Hepatocyte (in vitro differentiated cells): ENCODE results near the gene EDN1.

Source experiments
- CTCF ChIP-seq: fragments of 200-600 bp; sonication (generic); IDR thresholded peaks from 2 replicates; pipeline ENCODE4 v1.5.1; 2016; ENCODE audit warnings: antibody characterized with exemption, mild to moderate bottlenecking; ENCODE audit not compliant: poor library complexity
- EZH2 ChIP-seq: fragments of 200-600 bp; sonication (generic); IDR thresholded peaks from 2 replicates; pipeline ENCODE4 v1.6.1; 2016; ENCODE audit warnings: antibody characterized with exemption, mild to moderate bottlenecking, borderline replicate concordance
- EZH2phosphoT487 ChIP-seq: fragments of 200-600 bp; sonication (generic); IDR thresholded peaks from one replicate; pipeline ENCODE4 v1.6.1; 2018; ENCODE audit warnings: antibody characterized with exemption, mild to moderate bottlenecking, low read depth, moderate library complexity; ENCODE audit not compliant: unreplicated experiment, severe bottlenecking

GRCh38 chr6:12271997-12272396 lies 18.2 kb upstream of the EDN1 start:
- TF ChIP-seq CTCF = no peak
- TF ChIP-seq EZH2 = no peak
- TF ChIP-seq EZH2phosphoT487 = no peak
